Measurements from ENCODE around the gene MYO5A.

Gene MYO5A

DNA sequence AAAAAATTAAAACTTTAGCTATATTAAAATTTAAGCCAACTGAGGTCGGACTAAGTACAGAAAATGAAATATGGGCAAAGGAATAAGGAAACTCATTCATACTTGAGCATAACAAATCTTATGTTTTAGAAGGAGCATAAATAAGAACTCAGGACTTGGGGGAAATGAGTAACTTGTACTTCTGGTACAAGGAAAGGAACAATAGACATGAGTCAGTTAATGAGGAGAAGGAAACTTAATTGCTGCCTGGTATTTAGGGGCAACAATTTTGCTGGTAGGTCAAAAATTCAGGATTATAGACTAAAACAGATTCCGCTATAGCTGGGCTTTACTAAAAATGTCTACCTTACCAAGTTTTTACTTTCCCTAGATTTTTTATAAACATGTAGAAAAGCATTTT, 113.1 kb downstream of the MYO5A start:
- DNase-seq, result no peak

DNA sequence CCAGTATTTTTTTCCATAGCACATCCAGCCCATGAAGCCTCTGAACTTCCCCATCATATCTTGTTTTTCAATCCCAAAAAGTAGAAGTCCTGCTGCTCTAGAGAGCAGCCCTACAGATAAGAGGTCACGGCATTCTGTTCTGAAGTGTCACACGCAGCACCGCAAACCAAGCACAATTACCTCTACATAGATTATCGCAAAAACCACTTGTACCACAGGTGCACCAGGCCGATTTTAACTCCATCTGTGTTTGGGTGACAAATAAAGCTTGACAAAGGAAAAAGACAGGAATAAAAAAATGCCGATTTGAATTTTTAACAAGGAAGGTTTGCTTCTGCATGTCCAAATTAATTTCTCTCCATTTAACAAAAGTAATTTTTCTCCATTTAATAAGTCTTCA, 113.7 kb downstream of the MYO5A start:
- DNase-seq, result no peak

- no peak for DNase-seq
Measured at GRCh38 chr15:52408823-52409222, 119.9 kb downstream of the MYO5A start.

DNA sequence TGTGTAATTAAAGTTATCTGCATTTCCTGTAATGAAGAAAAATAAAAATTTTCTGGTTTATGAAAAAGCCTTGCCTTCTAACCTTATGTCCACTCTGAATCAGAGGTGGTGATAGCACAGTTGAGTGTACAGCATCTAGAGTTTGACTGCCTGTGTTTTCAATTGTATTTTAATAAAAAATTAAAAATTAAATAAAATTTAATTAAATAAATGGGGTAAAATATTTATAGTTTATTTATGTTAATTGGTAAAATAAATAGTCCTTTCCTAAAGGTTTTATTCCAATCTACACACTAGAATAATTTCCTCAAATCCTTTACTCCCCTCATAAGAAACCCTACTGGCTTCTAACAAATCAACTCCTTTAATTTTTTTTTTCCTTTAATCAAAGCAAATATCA, 121.3 kb downstream of the MYO5A start:
- no peak for DNase-seq

DNA sequence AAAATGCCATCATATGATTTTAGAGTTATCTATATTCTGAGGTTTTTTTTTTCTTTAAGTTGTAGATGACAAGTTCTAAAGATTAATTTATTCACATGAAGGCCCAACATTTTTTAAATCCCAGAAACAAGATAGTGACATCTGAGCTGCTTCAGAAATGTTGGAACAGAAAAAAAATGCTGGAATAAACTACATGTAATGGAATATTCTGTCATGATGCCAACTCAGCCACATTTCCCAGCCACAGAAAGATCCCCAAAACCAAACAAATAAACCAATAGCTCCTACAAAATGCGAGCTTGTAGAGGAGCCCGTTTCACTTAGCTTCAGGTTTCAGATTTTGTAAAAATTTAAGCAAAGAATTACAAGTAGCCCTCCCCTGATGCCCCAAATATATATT, 122.1 kb downstream of the MYO5A start:
- no peak for DNase-seq

- DNase-seq, result no peak
Measured at GRCh38 chr15:52405856-52406255, 122.8 kb downstream of the MYO5A start.

DNA sequence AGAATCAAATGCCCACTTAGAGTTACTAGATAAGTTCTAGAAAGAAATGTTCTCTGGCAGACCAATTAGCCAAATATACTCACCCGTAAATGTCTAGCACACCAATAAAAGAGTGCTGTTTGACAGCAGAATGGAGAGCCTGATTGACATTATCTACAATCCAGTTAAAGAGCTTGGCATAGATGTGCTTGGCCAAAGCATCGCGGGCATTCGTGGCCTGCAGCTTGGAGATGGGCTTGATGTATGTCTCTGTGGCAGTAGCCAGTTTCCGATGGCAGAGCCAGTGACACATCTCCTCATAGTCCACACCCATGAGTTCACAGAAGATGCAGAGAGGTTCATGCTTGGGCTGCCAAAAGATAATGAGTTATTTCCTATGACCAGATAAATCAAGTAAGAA, 131.6 kb downstream of the MYO5A start:
- DNase-seq, result no peak

GRCh38 chr15:52394118-52394517, 134.6 kb downstream of the MYO5A start:
- DNase-seq, result no peak

- DNase-seq, result no peak
Measured at GRCh38 chr15:52392008-52392687, 136.5 kb downstream of the MYO5A start.

DNA sequence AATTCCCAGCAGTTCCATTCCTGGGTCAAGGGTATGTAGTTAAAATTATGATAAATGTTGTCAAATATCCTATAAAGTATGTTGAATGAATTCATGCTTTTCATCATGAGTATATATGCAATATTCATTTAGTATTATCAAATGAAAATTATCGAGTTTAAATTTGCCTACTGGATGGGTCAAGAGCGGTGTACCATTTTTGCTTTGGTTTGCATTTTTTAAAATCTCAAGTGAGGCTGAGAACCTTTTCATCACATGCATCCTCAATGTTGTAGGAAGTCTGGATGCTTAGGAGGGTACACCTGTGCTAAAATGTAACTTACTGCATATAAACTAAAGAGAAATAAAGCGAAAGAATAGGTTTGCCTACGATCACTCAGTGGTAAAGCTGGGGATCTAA, 137.6 kb downstream of the MYO5A start:
- no peak for DNase-seq

DNA sequence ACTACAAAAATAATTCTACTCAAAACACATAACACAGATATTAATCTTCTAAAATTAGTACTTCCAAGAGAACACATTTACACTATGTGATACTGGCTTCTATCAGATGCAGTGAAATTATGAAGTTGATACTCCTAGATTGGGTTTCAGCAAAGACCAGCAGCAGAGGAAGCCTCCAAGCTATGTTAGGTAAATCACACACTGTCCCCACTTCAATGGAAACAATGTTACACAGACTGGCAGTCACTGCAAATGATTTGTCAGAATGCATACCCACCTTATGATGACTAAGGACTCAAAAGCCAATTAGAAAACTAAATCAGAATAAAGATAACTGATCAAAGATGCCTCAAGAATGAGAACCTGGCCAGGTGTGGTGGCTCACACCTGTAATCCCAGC, 143.0 kb downstream of the MYO5A start:
- DNase-seq, result no peak

- DNase-seq, result no peak
Measured at GRCh38 chr15:52383100-52383588, 145.5 kb downstream of the MYO5A start.

DNA sequence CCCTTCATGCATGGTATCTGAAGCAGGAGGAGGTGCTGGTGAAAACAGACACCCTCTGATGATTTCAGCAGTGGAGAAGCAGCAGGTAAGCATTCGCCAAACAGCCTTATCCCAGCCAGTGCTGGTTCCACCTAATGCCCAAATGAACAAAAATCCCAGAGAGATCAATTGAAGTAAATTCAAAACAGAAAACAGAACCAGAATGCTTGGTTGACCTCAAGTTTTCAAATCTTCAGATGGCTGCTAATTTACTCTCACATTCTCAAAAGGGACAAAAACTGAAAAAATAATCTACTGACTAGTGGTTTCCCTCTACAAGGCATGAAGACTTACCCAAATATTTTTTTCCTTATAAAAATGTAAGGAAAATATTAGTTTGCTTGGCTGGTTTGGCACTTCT, 146.0 kb downstream of the MYO5A start:
- no peak for DNase-seq

DNA sequence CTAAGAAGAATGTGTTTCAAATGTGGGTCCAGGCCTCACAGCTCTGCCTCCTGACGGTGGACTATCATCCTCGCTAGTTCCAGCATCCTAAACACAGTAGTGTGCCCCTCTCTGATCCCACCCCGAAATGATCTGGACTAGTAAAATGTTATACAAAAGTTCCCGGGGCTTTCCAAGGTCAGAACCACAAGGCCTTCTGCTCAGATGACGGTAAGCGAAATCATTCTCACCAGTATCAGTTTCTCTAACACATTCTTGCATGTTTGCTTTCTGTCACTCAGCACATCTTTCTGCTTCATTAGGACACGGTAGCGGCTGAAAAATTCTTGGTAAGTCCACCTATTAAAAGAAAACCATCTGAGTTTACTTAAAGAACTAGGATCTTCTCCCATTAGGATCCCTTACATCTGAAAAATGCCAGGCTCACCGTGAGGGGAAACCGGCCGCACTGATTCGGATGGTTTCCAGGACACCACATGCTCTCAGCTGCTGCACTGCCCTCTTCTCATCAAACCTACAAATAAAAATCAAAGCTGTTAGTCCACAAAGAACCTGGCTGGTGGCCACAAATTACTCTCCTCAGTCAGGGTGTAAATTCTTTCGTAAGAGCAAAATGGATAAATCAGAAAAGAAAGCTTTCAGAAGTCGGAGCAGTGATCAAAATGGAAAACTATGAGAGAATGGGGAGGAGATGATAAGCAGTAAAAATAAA, 149.1 kb downstream of the MYO5A start:
- DNase-seq, result no peak

DNA sequence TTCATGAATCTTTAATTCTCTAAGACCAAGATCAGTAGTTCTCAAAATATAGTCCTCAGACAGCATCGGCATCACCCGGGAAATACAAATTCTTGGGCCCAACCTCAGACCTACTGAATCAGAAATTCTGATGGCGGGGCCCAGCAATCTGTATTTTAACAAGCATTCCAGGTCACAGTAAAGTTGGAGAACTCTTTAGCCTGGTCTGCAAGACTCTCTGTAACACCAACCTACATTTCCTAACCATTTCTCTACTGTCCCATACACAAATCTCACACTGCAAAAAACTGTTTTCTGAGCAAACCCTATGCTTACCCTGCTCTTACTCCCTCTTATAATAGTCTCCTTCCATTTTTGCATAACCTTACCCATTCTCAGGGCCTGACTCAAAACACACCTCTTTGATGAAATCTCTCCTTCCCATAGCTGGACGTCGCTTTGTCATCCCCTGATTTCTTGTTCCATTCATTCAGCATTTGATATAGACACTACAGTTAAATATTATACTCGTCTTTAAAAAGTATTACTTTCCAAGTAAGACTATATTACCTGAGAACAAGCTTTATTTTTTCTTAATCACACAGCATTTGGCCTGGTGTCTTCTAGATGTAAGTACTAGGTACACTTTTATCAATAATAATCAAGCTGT, 149.8 kb downstream of the MYO5A start:
- no peak for DNase-seq

GRCh38 chr15:52370010-52370409, 158.7 kb downstream of the MYO5A start:
- no peak for DNase-seq

DNA sequence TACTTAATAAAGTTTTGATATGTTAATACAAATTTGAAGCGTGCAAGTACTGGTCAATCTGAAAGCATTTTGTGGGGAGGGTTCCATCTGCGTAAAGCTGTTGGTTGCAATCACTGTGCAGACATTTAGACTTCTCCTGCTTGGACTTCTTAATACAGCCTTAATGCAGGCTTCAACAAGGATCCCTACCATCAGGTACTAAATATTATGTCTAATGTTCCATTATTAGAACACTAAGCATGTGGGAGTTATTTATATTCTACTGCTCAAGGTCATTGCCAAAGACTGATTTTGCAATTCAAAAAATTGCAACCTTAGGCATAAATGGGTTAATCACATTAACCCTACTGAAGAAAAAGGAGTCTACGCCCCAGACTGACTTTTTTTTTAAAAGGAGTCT, 159.2 kb downstream of the MYO5A start:
- DNase-seq, result no peak

GRCh38 chr15:52369030-52369429, 159.7 kb downstream of the MYO5A start:
- no peak for DNase-seq

DNA sequence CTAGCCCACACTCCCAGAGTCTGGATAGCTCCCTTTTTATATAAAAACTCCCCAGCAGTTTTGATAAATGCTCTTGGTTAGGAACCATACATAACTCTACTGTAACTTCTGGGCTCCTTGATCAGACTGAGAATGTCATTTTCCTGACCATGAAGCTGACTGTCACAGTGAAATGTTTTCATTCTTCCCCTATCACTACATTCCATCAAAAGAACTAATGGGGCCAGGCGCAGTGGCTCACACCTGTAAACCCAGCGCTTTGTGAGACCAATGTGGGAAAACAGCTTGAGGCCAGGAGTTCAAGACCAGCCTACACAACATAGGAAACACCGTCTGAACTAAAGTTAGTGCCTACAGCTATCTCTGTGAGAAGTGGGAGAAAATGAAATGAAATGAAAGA, 160.3 kb downstream of the MYO5A start:
- no peak for DNase-seq

GRCh38 chr15:52362497-52362896, 166.2 kb downstream of the MYO5A start:
- no peak for DNase-seq

DNA sequence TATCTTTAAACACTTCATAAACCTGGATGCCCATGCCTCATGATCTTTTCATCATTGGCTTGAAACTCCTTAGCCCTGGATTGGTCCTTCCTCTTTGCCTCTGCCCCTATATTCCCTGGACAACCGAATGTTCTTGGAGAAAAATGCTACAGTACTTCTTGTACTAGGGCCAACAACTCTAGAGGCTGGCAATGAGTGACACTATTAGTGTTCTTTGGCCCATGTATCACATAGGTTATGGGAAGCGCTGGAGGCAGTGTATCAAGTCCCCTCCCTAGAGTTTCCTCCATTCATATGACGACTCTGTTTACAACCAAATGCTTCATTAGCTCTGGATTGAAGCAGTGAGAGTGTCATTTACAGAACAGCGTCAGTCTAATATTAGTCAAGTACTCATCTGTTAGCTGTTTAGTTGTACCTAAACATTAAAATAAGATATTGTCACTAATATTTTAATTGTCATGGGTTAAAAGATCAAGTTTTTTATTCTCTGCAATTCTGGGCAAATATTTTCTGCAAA, 166.6 kb downstream of the MYO5A start:
- DNase-seq, result no peak

GRCh38 chr15:52361494-52361893, 167.2 kb downstream of the MYO5A start:
- no peak for DNase-seq

DNA sequence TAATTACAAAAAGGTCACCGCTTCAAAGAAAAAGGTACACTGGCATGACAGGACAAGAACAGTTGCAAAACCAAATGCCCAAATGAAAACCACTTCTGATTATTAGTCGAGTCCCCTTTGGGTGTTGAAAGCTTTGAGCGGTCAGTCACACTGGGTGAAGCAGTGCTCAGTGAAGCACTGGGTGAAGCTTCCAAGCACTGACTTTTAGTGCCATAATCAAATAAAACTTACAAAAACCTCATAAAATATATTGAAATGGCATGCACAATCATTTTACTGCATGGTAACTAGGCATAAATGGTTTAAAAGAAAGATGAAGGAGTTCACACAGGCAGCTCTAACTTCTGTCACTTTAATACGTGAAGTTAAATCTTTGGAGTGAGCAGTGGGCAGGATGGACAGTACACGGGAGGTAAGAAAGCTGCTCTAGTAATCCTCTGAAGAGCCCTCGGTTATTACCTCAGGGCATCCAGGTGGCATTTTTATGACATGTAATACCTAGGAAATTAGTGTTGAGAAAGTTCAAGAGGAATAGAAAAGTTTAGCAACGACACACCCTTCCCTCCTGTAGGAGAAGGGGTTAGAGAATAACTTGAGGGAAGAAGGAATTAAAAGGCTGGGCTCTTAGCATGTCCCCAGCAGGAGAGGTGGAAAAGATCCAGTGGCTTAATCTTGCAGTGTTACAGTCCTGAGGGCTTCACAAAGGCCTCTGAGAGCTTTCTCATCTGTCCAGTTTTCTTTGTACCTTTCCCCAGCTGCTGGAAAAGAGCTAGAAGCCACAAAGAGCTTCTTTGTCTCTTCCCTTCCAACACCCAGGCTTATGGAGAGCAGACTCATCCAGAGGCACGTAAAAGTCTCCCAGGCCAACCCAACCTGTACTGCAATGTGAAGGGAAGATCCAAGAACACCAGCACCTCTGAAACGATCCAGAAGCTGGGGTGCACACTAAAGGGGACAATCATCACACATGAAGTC, 168.2 kb downstream of the MYO5A start:
- DNase-seq, result no peak

Measured in activated gamma-delta T cell treated with Interleukin-2 at 50 U/mL for 16 hours (primary cell).